Nephron (organoid): ENCODE data around the gene MBD3L2.
A peak's percentile ranks its signal among the peaks of the same experiment; 100 is the strongest.

ENCODE experiments used
- H3K27ac Mint-ChIP-seq, 3 experiments: 2 replicates each; pipeline ENCODE4 v1.8.0; 2020; ENCODE audit warnings: mixed read lengths in 3 of 3, mild to moderate bottlenecking in 2 of 3, moderate library complexity in 1 of 3
- H3K27me3 Mint-ChIP-seq: 2 replicates; pipeline ENCODE4 v1.8.0; 2021; ENCODE audit warnings: low read depth, mild to moderate bottlenecking, moderate library complexity, mixed read lengths
- H3K36me3 Mint-ChIP-seq: 2 replicates; pipeline ENCODE4 v1.8.0; 2020; ENCODE audit warnings: low read depth, mixed read lengths
- H3K4me1 Mint-ChIP-seq: 2 replicates; pipeline ENCODE4 v1.8.0; 2020; ENCODE audit warnings: mixed read lengths
- H3K4me3 Mint-ChIP-seq, 3 experiments: 2 replicates each; pipeline ENCODE4 v1.8.0; 2020; ENCODE audit warnings: mild to moderate bottlenecking in 3 of 3, mixed read lengths in 3 of 3, moderate library complexity in 2 of 3
- H3K9me3 Mint-ChIP-seq: 2 replicates; pipeline ENCODE4 v1.8.0; 2020; ENCODE audit warnings: mixed read lengths
- TF ChIP-seq, protein P1 (sequence below), 3 experiments: fragments of 200-600 bp; sonication (generic); IDR thresholded peaks; one replicate each; pipeline ENCODE4 v1.5.0; 2021; ENCODE audit warnings: antibody characterized with exemption in 3 of 3; ENCODE audit not compliant: unreplicated experiment in 3 of 3

The MBD3L2 gene

DNA sequence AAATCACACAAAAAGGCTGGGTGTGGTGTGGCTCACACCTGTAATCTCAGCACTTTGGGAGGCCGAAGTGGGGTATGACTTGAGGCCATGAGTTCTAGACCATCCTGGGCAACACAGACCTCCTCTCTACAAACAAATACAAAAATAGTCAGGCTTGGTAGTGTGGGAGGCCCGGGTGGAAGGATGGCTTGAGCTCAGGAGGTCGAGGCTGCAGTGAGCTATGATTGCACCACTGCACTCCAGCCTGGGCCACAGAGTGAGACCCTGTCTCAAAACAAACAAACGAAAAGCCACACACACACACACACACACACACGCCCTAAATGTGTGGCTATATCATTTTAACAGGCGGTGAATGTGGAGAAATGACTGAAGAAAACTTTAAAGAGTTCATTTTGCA, 19.5 kb downstream of the MBD3L2 start:
- Mint-ChIP-seq H3K4me3 (peak overlapping the region; percentile 98 to 99 (median 99)), H3K27ac (peak overlapping the region; percentile 58 to 88 (median 63)), H3K4me1 (peaks cover 9% of the 10 kb centered on the region), H3K36me3 (peaks cover 38% of the 10 kb centered on the region), H3K9me3 (peaks cover 13% of the 10 kb centered on the region), H3K27me3 (peaks cover 5% of the 10 kb centered on the region)
- TF ChIP-seq, protein P1, sequence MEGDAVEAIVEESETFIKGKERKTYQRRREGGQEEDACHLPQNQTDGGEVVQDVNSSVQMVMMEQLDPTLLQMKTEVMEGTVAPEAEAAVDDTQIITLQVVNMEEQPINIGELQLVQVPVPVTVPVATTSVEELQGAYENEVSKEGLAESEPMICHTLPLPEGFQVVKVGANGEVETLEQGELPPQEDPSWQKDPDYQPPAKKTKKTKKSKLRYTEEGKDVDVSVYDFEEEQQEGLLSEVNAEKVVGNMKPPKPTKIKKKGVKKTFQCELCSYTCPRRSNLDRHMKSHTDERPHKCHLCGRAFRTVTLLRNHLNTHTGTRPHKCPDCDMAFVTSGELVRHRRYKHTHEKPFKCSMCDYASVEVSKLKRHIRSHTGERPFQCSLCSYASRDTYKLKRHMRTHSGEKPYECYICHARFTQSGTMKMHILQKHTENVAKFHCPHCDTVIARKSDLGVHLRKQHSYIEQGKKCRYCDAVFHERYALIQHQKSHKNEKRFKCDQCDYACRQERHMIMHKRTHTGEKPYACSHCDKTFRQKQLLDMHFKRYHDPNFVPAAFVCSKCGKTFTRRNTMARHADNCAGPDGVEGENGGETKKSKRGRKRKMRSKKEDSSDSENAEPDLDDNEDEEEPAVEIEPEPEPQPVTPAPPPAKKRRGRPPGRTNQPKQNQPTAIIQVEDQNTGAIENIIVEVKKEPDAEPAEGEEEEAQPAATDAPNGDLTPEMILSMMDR (IDR thresholded peaks at IDR 0.05; ENCODE audit: unreplicated experiment in 3 of 3): no peak

DNA sequence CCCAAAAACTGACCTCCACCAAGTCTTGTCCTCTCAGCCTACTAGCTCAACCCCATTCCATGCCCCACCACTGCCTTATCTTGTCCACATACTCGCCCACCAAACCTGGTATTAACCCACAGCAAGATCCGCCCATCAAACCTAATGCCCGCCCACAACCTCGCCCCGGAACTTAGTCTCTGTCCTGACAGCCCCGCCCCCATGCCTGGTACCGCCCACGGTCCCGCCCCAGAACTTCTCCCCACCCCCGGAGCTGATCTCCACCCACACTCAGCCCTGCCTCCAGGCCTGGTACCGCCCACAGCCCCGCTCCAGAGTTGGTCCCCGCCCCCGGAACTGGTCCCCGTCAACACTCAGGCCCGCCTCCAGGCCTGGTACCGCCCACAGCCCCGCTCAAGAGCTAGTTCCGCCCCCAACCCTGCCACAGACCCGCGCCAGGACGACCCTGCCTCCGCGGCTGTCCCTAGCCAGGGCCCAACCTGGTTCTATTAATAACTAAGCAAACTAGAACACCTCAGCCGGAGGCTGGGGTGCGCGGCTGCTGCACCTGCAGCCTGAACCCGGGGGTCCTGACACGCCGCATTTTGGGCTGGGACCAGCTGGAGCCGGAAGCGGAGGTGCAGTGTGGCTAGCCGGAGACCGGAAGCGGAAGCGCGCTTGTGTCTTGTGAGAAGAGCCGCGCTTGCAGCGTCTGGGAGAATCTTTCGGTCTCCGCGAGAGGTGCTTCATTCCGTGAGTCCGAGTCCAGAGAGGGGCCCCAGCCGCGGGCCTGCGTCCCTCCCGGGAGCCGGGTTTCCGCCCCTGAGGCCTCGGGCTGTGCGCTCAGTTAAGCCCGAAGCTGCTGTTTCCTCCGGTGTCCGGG, 20.2 kb downstream of the MBD3L2 start, which contains the start of gene ZNF557:
Gene ZNF557, plus strand, starts transcription at position 662 of the 862 bp plus-strand sequence. CDS start 5,372 bp downstream, outside the sequence.
- Mint-ChIP-seq H3K4me3 (peak within 1 kb of the TSS; percentile 98 to 99 (median 99)), H3K4me1 (peaks cover 9% of the 10 kb centered on the region), H3K36me3 (peaks cover 45% of the 10 kb centered on the region), H3K27ac (peak within 1 kb of the TSS; percentile 58 to 88 (median 63)), H3K27me3 (peaks cover 5% of the 10 kb centered on the region), H3K9me3 (peaks cover 15% of the 10 kb centered on the region)
- TF ChIP-seq, protein P1 (IDR thresholded peaks at IDR 0.05; ENCODE audit: unreplicated experiment in 3 of 3): no peak

DNA sequence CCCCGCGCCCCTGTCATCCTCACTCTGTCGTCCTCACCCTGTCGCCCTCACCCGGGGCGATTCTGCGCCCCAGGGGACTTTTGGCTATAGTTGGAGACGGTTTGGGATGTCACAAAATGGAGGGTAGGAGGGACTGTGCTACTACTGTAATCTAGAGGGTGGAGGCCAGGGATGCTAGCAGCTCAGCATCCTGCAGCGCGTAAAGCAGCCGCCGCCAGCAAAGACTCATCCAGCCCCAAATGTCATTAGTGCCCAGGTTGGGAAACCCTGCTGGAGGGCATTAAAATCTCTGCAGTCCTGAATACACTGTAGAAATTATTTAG, 20.7 kb downstream of the MBD3L2 start:
- Mint-ChIP-seq H3K36me3 (peaks cover 51% of the 10 kb centered on the region), H3K4me3 (peak overlapping the region; percentile 98 to 99 (median 99)), H3K4me1 (peaks cover 9% of the 10 kb centered on the region), H3K9me3 (peaks cover 17% of the 10 kb centered on the region), H3K27me3 (peaks cover 5% of the 10 kb centered on the region), H3K27ac (peak overlapping the region in 2 of 3 experiments; percentile 58 to 63)
- TF ChIP-seq, protein P1 (IDR thresholded peaks at IDR 0.05; ENCODE audit: unreplicated experiment in 3 of 3): no peak

DNA sequence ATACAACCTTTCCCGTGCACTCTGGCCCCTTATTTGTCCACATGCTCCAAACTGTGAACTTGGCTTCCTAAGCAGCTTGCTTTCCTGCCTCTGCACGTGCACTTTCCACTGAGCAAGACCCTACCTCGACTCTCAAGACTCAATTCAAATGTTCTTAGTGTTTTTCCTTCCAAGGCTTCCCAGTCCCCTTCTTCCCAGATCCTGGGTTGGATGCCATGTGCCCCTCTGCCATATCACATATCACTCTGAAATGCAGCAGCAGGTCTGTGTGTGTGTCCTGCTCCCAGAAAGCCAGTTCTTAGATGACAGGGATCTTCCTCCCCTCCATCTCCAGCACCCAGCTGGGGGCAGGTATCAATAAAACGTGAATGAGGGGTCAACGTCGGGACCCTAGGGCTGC, 23.4 kb downstream of the MBD3L2 start:
- TF ChIP-seq, protein P1 (IDR thresholded peaks at IDR 0.05; ENCODE audit: unreplicated experiment in 3 of 3): no peak
- Mint-ChIP-seq H3K4me3 (peak overlapping the region; percentile 78 to 86 (median 85)), H3K27me3 (peaks cover 5% of the 10 kb centered on the region), H3K27ac (no peak overlapping the region), H3K4me1 (peaks cover 9% of the 10 kb centered on the region), H3K9me3 (peaks cover 32% of the 10 kb centered on the region), H3K36me3 (peaks cover 77% of the 10 kb centered on the region)

DNA sequence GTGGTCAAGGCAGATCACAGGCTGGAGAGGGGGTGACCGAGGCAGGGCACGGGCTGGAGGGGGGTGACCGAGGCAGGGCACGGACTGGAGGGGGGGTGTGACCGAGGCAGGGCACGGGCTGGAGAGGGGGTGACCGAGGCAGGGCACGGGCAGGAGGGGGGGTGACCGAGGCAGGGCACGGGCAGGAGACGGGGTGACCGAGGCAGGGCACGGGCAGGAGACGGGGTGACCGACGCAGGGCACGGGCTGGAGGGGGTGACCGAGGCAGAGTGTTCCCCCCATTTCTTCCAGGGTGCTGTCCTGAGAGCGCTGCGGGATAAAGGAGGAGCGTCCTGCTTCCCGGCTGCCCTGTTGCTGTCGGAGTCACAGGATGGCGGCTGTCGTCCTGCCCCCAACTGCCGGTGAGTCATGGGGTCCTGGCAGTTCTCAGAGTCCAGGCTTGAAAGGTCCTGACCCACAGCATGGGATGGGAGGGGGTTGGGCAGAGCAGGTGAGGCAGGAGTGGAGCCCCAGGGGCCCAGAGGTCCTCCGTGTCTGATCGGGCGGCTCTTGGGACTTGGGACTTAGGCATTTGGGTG, 25.7 kb downstream of the MBD3L2 start:
- no peaks in the 10 kb centered on the region for H3K4me1 Mint-ChIP-seq
- H3K4me3 Mint-ChIP-seq: no peak overlapping the region
- H3K36me3 Mint-ChIP-seq: peaks cover 90% of the 10 kb centered on the region
- peaks cover 46% of the 10 kb centered on the region for H3K9me3 Mint-ChIP-seq
- TF ChIP-seq, protein P1 (IDR thresholded peaks at IDR 0.05; ENCODE audit: unreplicated experiment in 3 of 3): no peak
- H3K27ac Mint-ChIP-seq: no peak overlapping the region
- no peaks in the 10 kb centered on the region for H3K27me3 Mint-ChIP-seq
